Measurements from ENCODE around the gene LMLN.
A peak's percentile ranks its signal among the peaks of the same experiment; 100 is the strongest.
"Not testable (repeated sequence)": the region's sequence is repeated elsewhere in the genome, so short reads cannot be mapped to it uniquely, and the experiment has no call there.

The LMLN gene

DNA sequence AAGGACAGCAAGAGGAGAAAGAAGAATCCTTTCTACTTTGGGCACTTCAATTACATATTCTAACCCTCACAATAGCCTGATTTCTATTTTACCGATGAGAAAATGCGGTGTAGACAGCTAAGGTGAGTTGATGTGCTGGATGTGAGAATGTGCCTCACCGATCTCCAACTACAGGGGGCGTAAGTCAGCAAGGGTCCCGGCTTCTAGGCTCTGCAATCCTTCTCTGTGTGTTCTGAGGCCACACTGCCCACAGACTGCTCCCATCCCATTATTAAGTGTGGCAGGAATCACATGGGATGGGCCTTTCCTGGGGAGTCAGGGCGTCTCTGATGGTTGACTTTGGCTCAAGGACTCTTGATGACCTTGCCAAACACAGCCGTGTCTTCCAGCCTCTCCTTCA lies 33.6 kb upstream of the LMLN start:
- Histone ChIP-seq H3K4me1 (ENCODE audit: low read length) (peaks cover 9% of the 10 kb centered on the region), H3K27ac (ENCODE audit: low read length) (no peak overlapping the region), H3K27me3 (ENCODE audit: low read depth, low read length) (no peaks in the 10 kb centered on the region), H3K4me3 (ENCODE audit: low read length) (no peak overlapping the region), H2AFZ (ENCODE audit: low read depth, low read length) (no peak overlapping the region), H4K20me1 (ENCODE audit: insufficient read depth, low read length) (no peaks in the 10 kb centered on the region), H3K9ac (ENCODE audit: low read length) (no peak overlapping the region), H3K79me2 (ENCODE audit: low read length) (no peaks in the 10 kb centered on the region), H3K4me2 (ENCODE audit: low read length) (no peak overlapping the region), H3K36me3 (replicated peaks; ENCODE audit: low read depth, low read length) (peaks cover 2% of the 10 kb centered on the region), H3K9me3 (ENCODE audit: insufficient read depth, low read length) (no peaks in the 10 kb centered on the region)
- TF ChIP-seq, protein P1, sequence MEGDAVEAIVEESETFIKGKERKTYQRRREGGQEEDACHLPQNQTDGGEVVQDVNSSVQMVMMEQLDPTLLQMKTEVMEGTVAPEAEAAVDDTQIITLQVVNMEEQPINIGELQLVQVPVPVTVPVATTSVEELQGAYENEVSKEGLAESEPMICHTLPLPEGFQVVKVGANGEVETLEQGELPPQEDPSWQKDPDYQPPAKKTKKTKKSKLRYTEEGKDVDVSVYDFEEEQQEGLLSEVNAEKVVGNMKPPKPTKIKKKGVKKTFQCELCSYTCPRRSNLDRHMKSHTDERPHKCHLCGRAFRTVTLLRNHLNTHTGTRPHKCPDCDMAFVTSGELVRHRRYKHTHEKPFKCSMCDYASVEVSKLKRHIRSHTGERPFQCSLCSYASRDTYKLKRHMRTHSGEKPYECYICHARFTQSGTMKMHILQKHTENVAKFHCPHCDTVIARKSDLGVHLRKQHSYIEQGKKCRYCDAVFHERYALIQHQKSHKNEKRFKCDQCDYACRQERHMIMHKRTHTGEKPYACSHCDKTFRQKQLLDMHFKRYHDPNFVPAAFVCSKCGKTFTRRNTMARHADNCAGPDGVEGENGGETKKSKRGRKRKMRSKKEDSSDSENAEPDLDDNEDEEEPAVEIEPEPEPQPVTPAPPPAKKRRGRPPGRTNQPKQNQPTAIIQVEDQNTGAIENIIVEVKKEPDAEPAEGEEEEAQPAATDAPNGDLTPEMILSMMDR (IDR thresholded peaks at IDR 0.05; ENCODE audit: low read depth, low read length), result peak; percentile 41
- TF ChIP-seq EZH2phosphoT487 (IDR thresholded peaks at IDR 0.05; ENCODE audit: low read depth), result no peak

DNA sequence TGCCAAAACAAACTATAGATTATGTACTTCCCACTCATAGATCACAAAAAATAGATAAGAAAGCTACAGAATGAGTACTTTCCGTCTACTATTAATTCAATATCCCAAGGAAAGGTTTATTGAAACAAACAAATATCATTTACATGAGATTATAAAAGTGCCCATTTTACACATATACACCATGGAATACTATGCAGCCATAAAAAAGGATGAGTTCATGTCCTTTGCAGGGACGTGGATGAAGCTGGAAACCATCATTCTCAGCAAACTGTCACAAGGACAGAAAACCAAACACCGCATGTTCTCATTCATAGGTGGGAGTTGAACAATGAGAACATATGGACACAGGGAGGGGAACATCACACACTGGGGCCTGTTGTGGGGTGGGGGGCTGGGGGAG lies 32.4 kb upstream of the LMLN start:
- H3K9me3 ChIP-seq (ENCODE audit: insufficient read depth, low read length); H3K36me3 ChIP-seq (replicated peaks; ENCODE audit: low read depth, low read length); H3K27ac ChIP-seq (ENCODE audit: low read length); H3K4me1 ChIP-seq (ENCODE audit: low read length); H4K20me1 ChIP-seq (ENCODE audit: insufficient read depth, low read length); H3K4me3 ChIP-seq (ENCODE audit: low read length); H3K9ac ChIP-seq (ENCODE audit: low read length); H3K27me3 ChIP-seq (ENCODE audit: low read depth, low read length); H2AFZ ChIP-seq (ENCODE audit: low read depth, low read length); H3K79me2 ChIP-seq (ENCODE audit: low read length); H3K4me2 ChIP-seq (ENCODE audit: low read length): not testable (repeated sequence)

DNA sequence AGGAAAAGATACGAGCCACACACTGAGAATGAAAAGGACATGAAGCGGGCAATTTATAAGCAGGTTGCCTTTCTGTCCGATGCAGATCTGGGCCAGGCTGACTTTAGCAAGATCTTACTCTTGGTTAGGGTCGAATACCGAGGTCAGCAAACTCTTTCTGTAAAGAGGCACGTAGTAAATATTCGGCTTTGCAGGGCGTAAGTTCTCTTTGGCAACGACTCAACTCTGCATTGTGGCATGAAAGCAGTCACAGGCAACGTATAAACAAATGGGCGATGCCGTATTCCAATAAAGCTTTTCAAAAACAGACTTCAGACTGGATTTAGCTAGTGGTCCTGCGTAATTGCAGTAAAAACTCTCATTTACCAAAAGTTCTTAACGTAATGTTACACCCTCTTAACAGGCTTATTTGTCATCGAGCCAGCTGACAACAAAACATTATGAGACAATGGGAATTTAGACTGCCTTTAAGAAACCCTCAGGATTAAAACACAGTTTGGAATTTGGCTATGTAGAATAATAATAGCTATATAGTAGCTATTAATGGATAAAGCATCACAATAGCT lies 23.1 kb upstream of the LMLN start:
- H4K20me1 ChIP-seq (ENCODE audit: insufficient read depth, low read length), result no peaks in the 10 kb centered on the region
- no peak for TF ChIP-seq EZH2phosphoT487 (IDR thresholded peaks at IDR 0.05; ENCODE audit: low read depth)
- TF ChIP-seq, protein P1 (IDR thresholded peaks at IDR 0.05; ENCODE audit: low read depth, low read length), result no peak
- no peaks in the 10 kb centered on the region for H3K79me2 ChIP-seq (ENCODE audit: low read length)
- H3K4me2 ChIP-seq (ENCODE audit: low read length), result no peak overlapping the region
- no peak overlapping the region for H2AFZ ChIP-seq (ENCODE audit: low read depth, low read length)
- peaks cover 12% of the 10 kb centered on the region for H3K4me1 ChIP-seq (ENCODE audit: low read length)
- no peak overlapping the region for H3K9ac ChIP-seq (ENCODE audit: low read length)
- H3K27me3 ChIP-seq (ENCODE audit: low read depth, low read length), result no peaks in the 10 kb centered on the region
- H3K4me3 ChIP-seq (ENCODE audit: low read length), result no peak overlapping the region
- no peaks in the 10 kb centered on the region for H3K36me3 ChIP-seq (replicated peaks; ENCODE audit: low read depth, low read length)
- H3K9me3 ChIP-seq (ENCODE audit: insufficient read depth, low read length), result no peaks in the 10 kb centered on the region
- H3K27ac ChIP-seq (ENCODE audit: low read length), result no peak overlapping the region

DNA sequence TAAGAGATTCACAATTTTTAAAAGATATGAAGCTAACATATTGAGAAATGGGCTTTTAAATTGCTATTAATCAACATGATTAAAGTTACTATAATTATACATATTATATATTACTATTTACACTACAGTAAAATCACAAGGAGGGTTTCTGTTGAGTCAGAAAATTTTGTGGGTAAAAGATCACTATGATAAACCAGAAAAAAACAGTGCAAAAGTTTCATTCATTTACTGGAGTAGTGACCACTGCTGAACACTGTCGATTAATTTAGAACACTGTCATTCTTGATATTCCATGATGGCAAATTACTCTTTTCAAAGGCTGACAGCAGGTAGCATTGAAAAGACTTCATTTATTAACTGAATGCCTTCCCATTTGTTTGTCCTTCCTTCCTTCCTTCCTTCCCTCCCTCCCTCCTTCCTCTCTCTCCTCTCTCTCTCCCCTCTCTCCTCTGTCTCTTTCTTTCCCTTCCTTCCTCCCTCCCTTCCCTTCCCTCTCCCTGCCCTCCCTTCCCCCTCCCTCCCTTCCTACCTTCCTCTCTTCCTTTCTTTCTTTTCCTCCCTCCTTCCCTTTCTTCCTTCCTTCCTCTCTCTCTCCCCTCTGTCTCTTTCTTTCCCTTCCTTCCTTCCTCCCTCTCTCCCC lies 19.2 kb upstream of the LMLN start:
- Histone ChIP-seq H4K20me1 (ENCODE audit: insufficient read depth, low read length) (no peaks in the 10 kb centered on the region), H3K9me3 (ENCODE audit: insufficient read depth, low read length) (no peaks in the 10 kb centered on the region)

More for the DNA sequence above, 19.2 kb upstream of the LMLN start:
- TF ChIP-seq EZH2phosphoT487 (IDR thresholded peaks at IDR 0.05; ENCODE audit: low read depth), result no peak
- TF ChIP-seq, protein P1 (IDR thresholded peaks at IDR 0.05; ENCODE audit: low read depth, low read length), result no peak
- Histone ChIP-seq H3K4me1 (ENCODE audit: low read length) (peaks cover 4% of the 10 kb centered on the region; the same call in 1 of the 2 replicates), H3K36me3 (replicated peaks; ENCODE audit: low read depth, low read length) (no peaks in the 10 kb centered on the region), H3K4me3 (ENCODE audit: low read length) (no peak overlapping the region), H3K4me2 (ENCODE audit: low read length) (no peak overlapping the region), H3K9ac (ENCODE audit: low read length) (no peak overlapping the region), H2AFZ (ENCODE audit: low read depth, low read length) (no peak overlapping the region), H3K27me3 (ENCODE audit: low read depth, low read length) (no peaks in the 10 kb centered on the region), H3K79me2 (ENCODE audit: low read length) (no peaks in the 10 kb centered on the region), H3K27ac (ENCODE audit: low read length) (no peak overlapping the region)

Data from OCI-LY3 (cell line).